Esophagus muscularis mucosa (tissue), 4 donors: ENCODE results near the gene NPPC. TPM values are rescaled to one million over a fixed set of nuclear protein-coding genes. Genes with fewer than 3 reads are reported as not detected.

ENCODE experiments used
- DNase-seq: peaks from one replicate; pipeline ENCODE4 v3.0.0-alpha.2; 2017; ENCODE audit errors: extremely low spot score
- H3K27ac ChIP-seq, 4 donors: fragments of 200-600 bp; sonication (generic); replicated peaks in 1 of 4; 1 replicate in 3 of 4; 2 replicates in 1 of 4; pipeline ENCODE4 v1.5.1; 2016 to 2019; ENCODE audit warnings: mild to moderate bottlenecking in 1 of 4
- H3K27me3 ChIP-seq, 4 donors: fragments of 200-600 bp; sonication (generic); one replicate each; pipeline versions ENCODE4 v1.5.1 to v1.6.0; 2016 to 2019
- H3K36me3 ChIP-seq, 4 donors: fragments of 200-600 bp; sonication (generic); one replicate each; pipeline ENCODE4 v1.5.1; 2016 to 2019
- H3K4me1 ChIP-seq, 4 donors: fragments of 200-600 bp; sonication (generic); one replicate each; pipeline ENCODE4 v1.5.1; 2016 to 2019
- H3K4me3 ChIP-seq, 4 donors: fragments of 200-600 bp; sonication (generic); 1 replicate in 2 of 4; 2 replicates in 2 of 4; pipeline ENCODE4 v1.5.1; 2016 to 2019; ENCODE audit warnings: mild to moderate bottlenecking in 4 of 4, moderate library complexity in 1 of 4
- H3K9me3 ChIP-seq, 4 donors: fragments of 200-600 bp; sonication (generic); 1 replicate in 3 of 4; 2 replicates in 1 of 4; pipeline ENCODE4 v1.5.1; 2016 to 2019
- CTCF ChIP-seq, 3 experiments: fragments of 200-600 bp in 2 of 3; fragments of 450-650 bp in 1 of 3; sonication (generic) in 2 of 3; IDR thresholded peaks; one replicate each; pipeline ENCODE4 v1.5.1; 2017 to 2019; ENCODE audit warnings: antibody characterized with exemption in 3 of 3, mild to moderate bottlenecking in 2 of 3, moderate library complexity in 1 of 3
- EP300 ChIP-seq: sonication (generic); formaldehyde crosslinking; IDR thresholded peaks from one replicate; pipeline ENCODE4 v1.6.1; 2017; ENCODE audit warnings: antibody characterized with exemption
- POLR2A ChIP-seq: fragments of 450-650 bp; IDR thresholded peaks from one replicate; pipeline ENCODE4 v1.6.1; 2017; ENCODE audit warnings: antibody characterized with exemption, moderate library complexity, mild to moderate bottlenecking, low read depth
- POLR2AphosphoS5 ChIP-seq, 2 donors: sonication (generic); formaldehyde crosslinking; IDR thresholded peaks; one replicate each; pipeline ENCODE4 v1.6.1; 2017; ENCODE audit warnings: antibody characterized with exemption in 2 of 2
- WGBS: methylation state at CpG from one replicate; pipeline ENCODE4 v1.1.5; 2018; 5-methylcytosine and 5-hydroxymethylcytosine counted together
- intact Hi-C: fragments of 100-400 bp; cut with DNase I; formaldehyde crosslinking; loops from one replicate; pipeline ENCODE4 v1.15.1; 2023
- small RNA-seq, 3 donors: library from RNA; depleted of rRNA; stranded (forward); fragments of <200 nt; gene quantifications; one replicate each; pipeline ENCODE3, GENCODE V24; 2016
- total RNA-seq, 4 donors: library from RNA; depleted of rRNA; stranded (reverse); fragments of >200 nt; gene quantifications; one replicate each; pipeline versions ENCODE4 v1.1.0 to v1.2.1, GENCODE V29; 2016

Gene NPPC
- total RNA-seq, 4 donors from 2014 or later = 0.66 to 0.98 TPM; not detected in 2

GRCh38 chr2:231879216-231879615 lies 47.0 kb downstream of the NPPC start:
- Histone ChIP-seq H3K27ac (no peak overlapping the region), H3K4me1 (peaks cover 0 to 11% (median 8%) of the 10 kb centered on the region in 4 donors), H3K9me3 (no peaks in the 10 kb centered on the region), H3K4me3 (no peak overlapping the region), H3K36me3 (no peaks in the 10 kb centered on the region), H3K27me3 (peaks cover 0 to 39% (median 2%) of the 10 kb centered on the region in 4 donors)
- TF ChIP-seq POLR2A (no peak), POLR2AphosphoS5 (IDR thresholded peaks at IDR 0.05) (no peak), EP300 (no peak), CTCF (IDR thresholded peaks at IDR 0.05) (no peak)
- intact Hi-C loops = no loop called here
- 87% methylated on average over 7 of the region's 7 CpGs for WGBS
- DNase-seq = no peak

GRCh38 chr2:231877533-231878456 lies 48.4 kb downstream of the NPPC start:
- TF ChIP-seq POLR2AphosphoS5 (IDR thresholded peaks at IDR 0.05) = no peak
- no peak for TF ChIP-seq POLR2A
- no peak for TF ChIP-seq EP300
- TF ChIP-seq CTCF (IDR thresholded peaks at IDR 0.05) = no peak
- intact Hi-C loops = no loop called here
- DNase-seq = no peak
- no peaks in the 10 kb centered on the region for H3K9me3 ChIP-seq
- H3K4me1 ChIP-seq = no peaks in the 10 kb centered on the region
- no peak overlapping the region for H3K27ac ChIP-seq
- WGBS = 80% methylated on average over 13 of the region's 15 CpGs
- H3K27me3 ChIP-seq = peaks cover 0 to 52% (median 3%) of the 10 kb centered on the region in 4 donors
- no peak overlapping the region for H3K4me3 ChIP-seq
- no peaks in the 10 kb centered on the region for H3K36me3 ChIP-seq

- TF ChIP-seq CTCF (IDR thresholded peaks at IDR 0.05) (no peak), EP300 (no peak), POLR2AphosphoS5 (IDR thresholded peaks at IDR 0.05) (no peak), POLR2A (no peak)
- intact Hi-C loops = no loop called here
- Histone ChIP-seq H3K4me1 (no peaks in the 10 kb centered on the region), H3K36me3 (no peaks in the 10 kb centered on the region), H3K4me3 (no peak overlapping the region), H3K27me3 (peaks cover 0 to 69% (median 6%) of the 10 kb centered on the region in 4 donors), H3K9me3 (no peaks in the 10 kb centered on the region), H3K27ac (no peak overlapping the region)
- DNase-seq = no peak
- WGBS = 80% methylated on average over 1 of the region's 1 CpG
Measured at GRCh38 chr2:231874944-231875343, 51.3 kb downstream of the NPPC start.

Small RNA genes lying within 50 kb of the gene (small RNA-seq; reads per million reads assigned to genes)
- 0 reads per million in 3 donors for gene MIR1471

Other genes starting within 250 kb of the NPPC start
- gene PTMA, start 217.9 kb downstream of the NPPC start, total RNA-seq = 100 to 1,000 TPM; 571 to 894 (median 806) TPM
- 10 to 100 TPM; 28.2 to 33.8 (median 30.0) TPM for gene PDE6D, start 145.1 kb downstream of the NPPC start, total RNA-seq
- gene COPS7B, start 140.0 kb downstream of the NPPC start, total RNA-seq = 10 to 100 TPM; 16.7 to 31.0 (median 24.6) TPM
- gene DIS3L2, start 35.3 kb upstream of the NPPC start, total RNA-seq = 10 to 100 TPM; 16.1 to 26.7 (median 22.0) TPM